Neural cell (in vitro differentiated cells): ENCODE measurements around the gene MRPL10. TPM values are rescaled to one million over a fixed set of nuclear protein-coding genes. Genes with fewer than 3 reads are reported as not detected.

ENCODE experiments used
- H2AFZ ChIP-seq: fragments of 200-600, 300-800 bp; sonication (generic), shearing (Covaris generic); 2 replicates; pipeline ENCODE4 v1.6.0; 2014; ENCODE audit warnings: low read depth, mild to moderate bottlenecking, antibody characterized with exemption, low read length, moderate library complexity
- H3F3A ChIP-seq: fragments of 200-600 bp; shearing (Covaris generic); 2 replicates; pipeline ENCODE4 v1.6.1; 2016; ENCODE audit warnings: mild to moderate bottlenecking, moderate library complexity, mixed read lengths, antibody characterized with exemption, low read length; ENCODE audit not compliant: insufficient read depth, poor library complexity, severe bottlenecking
- H3K27ac ChIP-seq: fragments of 200-600, 300-800 bp; sonication (generic), shearing (Covaris generic); 2 replicates; pipeline ENCODE4 v1.5.1; 2014; ENCODE audit warnings: mild to moderate bottlenecking, low read length, moderate library complexity
- H3K27me3 ChIP-seq: fragments of 300-800, 200-600 bp; sonication (generic), shearing (Covaris generic); 2 replicates; pipeline ENCODE4 v1.6.0; 2014; ENCODE audit warnings: mild to moderate bottlenecking, low read depth, low read length, moderate library complexity; ENCODE audit not compliant: insufficient read depth
- H3K36me3 ChIP-seq: fragments of 300-800, 200-600 bp; sonication (generic), shearing (Covaris generic); 2 replicates; pipeline ENCODE4 v1.5.1; 2014; ENCODE audit warnings: mild to moderate bottlenecking, antibody characterized with exemption, low read length, moderate library complexity; ENCODE audit not compliant: insufficient read depth
- H3K4me2 ChIP-seq: fragments of 300-800, 200-600 bp; sonication (generic), shearing (Covaris generic); 2 replicates; pipeline ENCODE4 v1.6.0; 2014; ENCODE audit warnings: mild to moderate bottlenecking, low read length
- H3K4me3 ChIP-seq: fragments of 300-800, 200-600 bp; sonication (generic), shearing (Covaris generic); 2 replicates; pipeline ENCODE4 v1.5.1; 2014; ENCODE audit warnings: mild to moderate bottlenecking, low read length, moderate library complexity
- H3K79me2 ChIP-seq: fragments of 200-600 bp; shearing (Covaris generic); replicated peaks from 2 replicates; pipeline ENCODE4 v1.6.0; 2014; ENCODE audit warnings: mild to moderate bottlenecking, low read length, moderate library complexity; ENCODE audit not compliant: insufficient read depth
- H3K9ac ChIP-seq: fragments of 300-800, 200-600 bp; sonication (generic), shearing (Covaris generic); 2 replicates; pipeline ENCODE4 v1.6.1; 2016; ENCODE audit warnings: mild to moderate bottlenecking, low read length, mixed read lengths
- H3K9me2 ChIP-seq: fragments of 200-600 bp; shearing (Covaris generic); 2 replicates; pipeline ENCODE4 v1.6.1; 2016; ENCODE audit warnings: mild to moderate bottlenecking, low read length, mixed read lengths; ENCODE audit not compliant: insufficient read depth
- H3K9me3 ChIP-seq: fragments of 200-600, 300-800 bp; sonication (generic), shearing (Covaris generic); 2 replicates; pipeline ENCODE4 v1.6.1; 2016; ENCODE audit warnings: mild to moderate bottlenecking, mixed run types, low read length, moderate library complexity, mixed read lengths
- H4K20me1 ChIP-seq: fragments of 200-600 bp; shearing (Covaris generic); 2 replicates; pipeline ENCODE4 v1.6.1; 2016; ENCODE audit warnings: mild to moderate bottlenecking, mixed run types; ENCODE audit not compliant: insufficient read depth
- EP300 ChIP-seq: fragments of 450-650 bp; conservative IDR thresholded peaks from 2 replicates; pipeline ENCODE4 v1.6.1; 2014; ENCODE audit warnings: antibody characterized with exemption, mild to moderate bottlenecking, moderate library complexity; ENCODE audit not compliant: poor library complexity, severe bottlenecking
- EZH2 ChIP-seq: fragments of 200-600, 300-800 bp; shearing (Covaris generic), sonication (generic); IDR thresholded peaks from 2 replicates; pipeline ENCODE4 v1.6.1; 2014; ENCODE audit warnings: antibody characterized with exemption, low read length, borderline replicate concordance, mild to moderate bottlenecking; ENCODE audit not compliant: insufficient read depth, poor library complexity, severe bottlenecking
- MXI1 ChIP-seq: fragments of 450-650 bp; conservative IDR thresholded peaks from 2 replicates; pipeline ENCODE4 v1.6.1; 2014; ENCODE audit warnings: antibody characterized with exemption, mild to moderate bottlenecking; ENCODE audit not compliant: poor library complexity, severe bottlenecking
- POLR2AphosphoS5 ChIP-seq: IDR thresholded peaks from 2 replicates; pipeline ENCODE4 v1.6.1; 2012
- RAD21 ChIP-seq: fragments of 450-650 bp; conservative IDR thresholded peaks from 2 replicates; pipeline ENCODE4 v1.6.1; 2014; ENCODE audit warnings: antibody characterized with exemption, mild to moderate bottlenecking, moderate library complexity
- SMC3 ChIP-seq: fragments of 450-650 bp; conservative IDR thresholded peaks from 2 replicates; pipeline ENCODE4 v1.6.1; 2014; ENCODE audit warnings: antibody characterized with exemption, mild to moderate bottlenecking, moderate library complexity; ENCODE audit not compliant: poor library complexity
- TAF1 ChIP-seq: IDR thresholded peaks from 2 replicates; pipeline ENCODE4 v1.6.1; 2012; ENCODE audit warnings: low read depth
- polyA plus RNA-seq: library from polyadenylated mRNA; depleted of rRNA; stranded (reverse); fragments of >200 nt; gene quantifications from 2 replicates; pipeline ENCODE4 v1.2.3, GENCODE V29; 2014
- TF ChIP-seq, protein P1 (sequence below): fragments of 450-650 bp; IDR thresholded peaks from 2 replicates; pipeline ENCODE4 v1.5.1; 2014; ENCODE audit warnings: antibody characterized with exemption, mild to moderate bottlenecking, moderate library complexity; ENCODE audit not compliant: poor library complexity, severe bottlenecking
- TF ChIP-seq, protein P2 (sequence below): IDR thresholded peaks from 2 replicates; pipeline ENCODE4 v1.6.1; 2012; ENCODE audit warnings: borderline replicate concordance

MRPL10 gene
- polyA plus RNA-seq, 1 donor from 2014 or later = 34.2 TPM

DNA sequence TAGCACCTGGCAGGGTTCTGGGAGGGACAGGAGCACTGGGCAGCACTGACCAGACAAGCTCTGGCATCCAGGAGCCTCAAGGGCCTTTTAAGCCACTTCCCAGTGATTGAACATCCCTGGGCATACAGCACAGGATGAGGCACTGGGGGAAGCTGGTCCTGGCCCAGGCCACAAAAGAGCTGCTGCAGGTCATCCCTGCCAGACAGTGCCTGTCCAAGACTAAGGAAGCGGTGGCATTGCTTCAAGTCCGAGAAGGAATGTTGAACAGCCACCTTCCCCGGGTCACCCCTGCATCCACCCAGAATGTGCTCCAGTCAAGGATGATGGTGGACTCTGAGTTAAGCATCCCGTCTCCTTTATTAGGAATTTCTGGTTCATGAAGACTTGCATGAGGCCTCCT is 8.6 kb downstream of the MRPL10 start:
- Histone ChIP-seq H3K9ac (no peak overlapping the region), H4K20me1 (no peaks in the 10 kb centered on the region), H3K79me2 (no peaks in the 10 kb centered on the region), H3F3A (no peaks in the 10 kb centered on the region), H3K27ac (no peak overlapping the region), H3K4me2 (no peak overlapping the region), H3K9me3 (no peaks in the 10 kb centered on the region), H3K9me2 (no peaks in the 10 kb centered on the region), H2AFZ (no peak overlapping the region), H3K4me3 (no peak overlapping the region), H3K36me3 (no peaks in the 10 kb centered on the region), H3K27me3 (no peaks in the 10 kb centered on the region)
- TF ChIP-seq SMC3 (no peak), MXI1 (no peak), POLR2AphosphoS5 (no peak), TAF1 (no peak), EP300 (no peak), RAD21 (no peak), EZH2 (no peak)
- TF ChIP-seq, protein P1, sequence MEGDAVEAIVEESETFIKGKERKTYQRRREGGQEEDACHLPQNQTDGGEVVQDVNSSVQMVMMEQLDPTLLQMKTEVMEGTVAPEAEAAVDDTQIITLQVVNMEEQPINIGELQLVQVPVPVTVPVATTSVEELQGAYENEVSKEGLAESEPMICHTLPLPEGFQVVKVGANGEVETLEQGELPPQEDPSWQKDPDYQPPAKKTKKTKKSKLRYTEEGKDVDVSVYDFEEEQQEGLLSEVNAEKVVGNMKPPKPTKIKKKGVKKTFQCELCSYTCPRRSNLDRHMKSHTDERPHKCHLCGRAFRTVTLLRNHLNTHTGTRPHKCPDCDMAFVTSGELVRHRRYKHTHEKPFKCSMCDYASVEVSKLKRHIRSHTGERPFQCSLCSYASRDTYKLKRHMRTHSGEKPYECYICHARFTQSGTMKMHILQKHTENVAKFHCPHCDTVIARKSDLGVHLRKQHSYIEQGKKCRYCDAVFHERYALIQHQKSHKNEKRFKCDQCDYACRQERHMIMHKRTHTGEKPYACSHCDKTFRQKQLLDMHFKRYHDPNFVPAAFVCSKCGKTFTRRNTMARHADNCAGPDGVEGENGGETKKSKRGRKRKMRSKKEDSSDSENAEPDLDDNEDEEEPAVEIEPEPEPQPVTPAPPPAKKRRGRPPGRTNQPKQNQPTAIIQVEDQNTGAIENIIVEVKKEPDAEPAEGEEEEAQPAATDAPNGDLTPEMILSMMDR = no peak
- TF ChIP-seq, protein P2, sequence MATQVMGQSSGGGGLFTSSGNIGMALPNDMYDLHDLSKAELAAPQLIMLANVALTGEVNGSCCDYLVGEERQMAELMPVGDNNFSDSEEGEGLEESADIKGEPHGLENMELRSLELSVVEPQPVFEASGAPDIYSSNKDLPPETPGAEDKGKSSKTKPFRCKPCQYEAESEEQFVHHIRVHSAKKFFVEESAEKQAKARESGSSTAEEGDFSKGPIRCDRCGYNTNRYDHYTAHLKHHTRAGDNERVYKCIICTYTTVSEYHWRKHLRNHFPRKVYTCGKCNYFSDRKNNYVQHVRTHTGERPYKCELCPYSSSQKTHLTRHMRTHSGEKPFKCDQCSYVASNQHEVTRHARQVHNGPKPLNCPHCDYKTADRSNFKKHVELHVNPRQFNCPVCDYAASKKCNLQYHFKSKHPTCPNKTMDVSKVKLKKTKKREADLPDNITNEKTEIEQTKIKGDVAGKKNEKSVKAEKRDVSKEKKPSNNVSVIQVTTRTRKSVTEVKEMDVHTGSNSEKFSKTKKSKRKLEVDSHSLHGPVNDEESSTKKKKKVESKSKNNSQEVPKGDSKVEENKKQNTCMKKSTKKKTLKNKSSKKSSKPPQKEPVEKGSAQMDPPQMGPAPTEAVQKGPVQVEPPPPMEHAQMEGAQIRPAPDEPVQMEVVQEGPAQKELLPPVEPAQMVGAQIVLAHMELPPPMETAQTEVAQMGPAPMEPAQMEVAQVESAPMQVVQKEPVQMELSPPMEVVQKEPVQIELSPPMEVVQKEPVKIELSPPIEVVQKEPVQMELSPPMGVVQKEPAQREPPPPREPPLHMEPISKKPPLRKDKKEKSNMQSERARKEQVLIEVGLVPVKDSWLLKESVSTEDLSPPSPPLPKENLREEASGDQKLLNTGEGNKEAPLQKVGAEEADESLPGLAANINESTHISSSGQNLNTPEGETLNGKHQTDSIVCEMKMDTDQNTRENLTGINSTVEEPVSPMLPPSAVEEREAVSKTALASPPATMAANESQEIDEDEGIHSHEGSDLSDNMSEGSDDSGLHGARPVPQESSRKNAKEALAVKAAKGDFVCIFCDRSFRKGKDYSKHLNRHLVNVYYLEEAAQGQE = no peak

DNA sequence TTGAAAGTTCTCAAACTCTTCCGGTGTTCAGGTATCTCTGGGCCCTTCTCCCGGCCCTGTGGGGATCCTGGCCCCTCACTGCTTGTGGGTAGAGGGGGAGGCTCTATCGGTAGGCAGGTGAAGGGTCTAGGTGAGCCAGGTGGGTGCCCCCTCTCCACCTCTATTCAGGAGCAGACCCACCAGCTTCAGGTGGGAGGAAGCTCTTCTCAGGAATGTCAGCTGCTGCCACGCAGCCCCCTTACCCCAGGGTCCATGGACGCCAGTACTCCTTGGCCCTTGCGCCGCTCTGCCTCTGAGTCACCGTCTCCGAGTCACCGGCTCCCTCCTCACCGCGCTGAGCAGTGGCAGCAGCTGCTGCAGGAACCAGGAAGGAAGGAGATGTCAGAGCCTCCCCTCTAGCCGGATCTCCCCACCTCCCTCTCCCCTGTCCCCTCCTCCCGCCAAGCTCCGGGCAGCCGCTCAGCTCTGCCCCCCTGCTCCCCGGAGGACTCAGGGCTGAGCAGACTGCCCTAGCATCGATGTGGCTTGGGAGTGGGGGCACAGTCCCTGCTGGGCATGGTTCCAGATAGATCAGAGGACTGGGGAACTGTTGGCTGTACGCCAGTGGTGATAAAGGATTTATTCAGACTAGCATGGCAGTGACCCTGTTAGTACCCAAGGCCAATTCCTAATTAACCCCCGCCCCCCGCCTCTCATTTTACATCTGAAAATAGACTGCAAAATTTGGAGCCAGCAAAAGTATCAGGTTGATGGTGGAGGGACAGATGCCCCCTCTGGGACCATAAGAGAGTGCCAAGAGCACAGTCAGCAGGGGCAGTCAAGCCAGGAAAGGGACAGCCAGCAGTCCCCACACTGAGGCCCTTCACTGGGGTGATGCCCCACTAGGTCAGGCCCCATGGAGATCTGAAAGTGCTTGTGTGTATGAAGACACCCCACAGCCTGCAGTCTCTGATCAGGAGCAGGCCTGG is 9.6 kb downstream of the MRPL10 start, which contains the start of gene OSBPL7:
Gene OSBPL7, minus strand, starts transcription at position 371 of the 968 bp plus-strand sequence. CDS start 1,516 bp downstream, outside the sequence.
- peak; percentile 66 for TF ChIP-seq MXI1
- TF ChIP-seq, protein P2 = no peak
- no peak for TF ChIP-seq EP300
- TF ChIP-seq EZH2 = no peak
- TF ChIP-seq, protein P1 = peak; percentile 70
- no peak for TF ChIP-seq SMC3
- TF ChIP-seq POLR2AphosphoS5 = peak; percentile 72
- TF ChIP-seq TAF1 = no peak
- TF ChIP-seq RAD21 = no peak
- no peaks in the 10 kb centered on the region for H3F3A ChIP-seq
- H3K9me3 ChIP-seq = no peaks in the 10 kb centered on the region
- H4K20me1 ChIP-seq = no peaks in the 10 kb centered on the region
- H3K79me2 ChIP-seq = no peaks in the 10 kb centered on the region
- H3K9me2 ChIP-seq = no peaks in the 10 kb centered on the region
- no peaks in the 10 kb centered on the region for H3K36me3 ChIP-seq
- H2AFZ ChIP-seq = peak within 1 kb of the TSS; percentile 45
- peak within 1 kb of the TSS; percentile 96 for H3K4me3 ChIP-seq
- peak within 1 kb of the TSS; percentile 72 for H3K9ac ChIP-seq
- H3K27ac ChIP-seq = peak within 1 kb of the TSS; percentile 34
- H3K4me2 ChIP-seq = peak within 1 kb of the TSS; percentile 91
- no peaks in the 10 kb centered on the region for H3K27me3 ChIP-seq
